Measurements from ENCODE around the gene CTTNBP2.

DNA sequence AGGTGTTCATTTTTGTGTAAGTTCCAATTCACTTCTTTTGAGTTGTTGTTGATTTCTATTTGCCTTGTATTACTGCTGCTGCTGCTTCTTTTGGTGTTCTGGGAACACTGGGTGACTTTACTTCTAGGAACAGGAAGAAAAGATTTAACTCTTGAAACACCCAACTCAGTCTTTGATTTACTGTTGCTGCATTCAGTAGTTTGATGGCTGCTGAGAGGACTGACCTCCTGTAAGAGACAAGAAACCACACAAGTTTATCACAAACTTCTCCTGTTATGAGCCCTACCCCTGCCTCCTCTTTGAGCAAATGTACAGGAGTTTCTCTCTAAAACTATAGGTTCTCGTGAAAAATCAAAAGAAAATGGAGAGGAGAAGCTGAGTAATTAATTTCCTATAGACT is 161.7 kb downstream of the CTTNBP2 start:
- TF ChIP-seq, protein P1, sequence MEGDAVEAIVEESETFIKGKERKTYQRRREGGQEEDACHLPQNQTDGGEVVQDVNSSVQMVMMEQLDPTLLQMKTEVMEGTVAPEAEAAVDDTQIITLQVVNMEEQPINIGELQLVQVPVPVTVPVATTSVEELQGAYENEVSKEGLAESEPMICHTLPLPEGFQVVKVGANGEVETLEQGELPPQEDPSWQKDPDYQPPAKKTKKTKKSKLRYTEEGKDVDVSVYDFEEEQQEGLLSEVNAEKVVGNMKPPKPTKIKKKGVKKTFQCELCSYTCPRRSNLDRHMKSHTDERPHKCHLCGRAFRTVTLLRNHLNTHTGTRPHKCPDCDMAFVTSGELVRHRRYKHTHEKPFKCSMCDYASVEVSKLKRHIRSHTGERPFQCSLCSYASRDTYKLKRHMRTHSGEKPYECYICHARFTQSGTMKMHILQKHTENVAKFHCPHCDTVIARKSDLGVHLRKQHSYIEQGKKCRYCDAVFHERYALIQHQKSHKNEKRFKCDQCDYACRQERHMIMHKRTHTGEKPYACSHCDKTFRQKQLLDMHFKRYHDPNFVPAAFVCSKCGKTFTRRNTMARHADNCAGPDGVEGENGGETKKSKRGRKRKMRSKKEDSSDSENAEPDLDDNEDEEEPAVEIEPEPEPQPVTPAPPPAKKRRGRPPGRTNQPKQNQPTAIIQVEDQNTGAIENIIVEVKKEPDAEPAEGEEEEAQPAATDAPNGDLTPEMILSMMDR (IDR thresholded peaks at IDR 0.05), result no peak
- TF ChIP-seq POLR2A (IDR thresholded peaks at IDR 0.05), result no peak
